Measurements from ENCODE around the gene SLC17A5. TPM values are rescaled to one million over a fixed set of nuclear protein-coding genes. Genes with fewer than 3 reads are reported as not detected.

The SLC17A5 gene
- total RNA-seq, 2 donors from 2014 or later = 17.9 to 32.3 TPM

Small RNA genes lying within 50 kb of the gene (small RNA-seq; reads per million reads assigned to genes)
- gene RPS27P15 = 0 to 0.10 reads per million in 2 donors

Other genes with a start within 250 kb of the SLC17A5 start
- gene CGAS, start 201.7 kb downstream of the SLC17A5 start, total RNA-seq = 1 to 10 TPM; 3.1 to 3.4 TPM
- 10 to 100 TPM; 17.2 to 19.6 TPM for gene MTO1, start 192.3 kb downstream of the SLC17A5 start, total RNA-seq
- gene EEF1A1, start 133.0 kb downstream of the SLC17A5 start, total RNA-seq = over 10,000 TPM in 1 of 2 donors, 1,000 to 10,000 TPM in 1; 6,474 to 10,301 TPM
- 1 to 10 TPM; 6.0 to 8.1 TPM for gene CD109, start 42.2 kb upstream of the SLC17A5 start, total RNA-seq